OCI-LY1 (cell line): ENCODE data around the gene ADAMTS6.

Source experiments
- CTCF ChIP-seq: fragments of 200-600 bp; sonication (generic), shearing (Covaris generic); IDR thresholded peaks from 2 replicates; pipeline ENCODE4 v1.5.1; 2017; ENCODE audit warnings: mild to moderate bottlenecking, antibody characterized with exemption, low read length, moderate library complexity, mixed read lengths
- EZH2 ChIP-seq: fragments of 200-600 bp; sonication (generic), shearing (Covaris generic); IDR thresholded peaks from 2 replicates; pipeline ENCODE4 v1.8.0; 2017; ENCODE audit warnings: borderline replicate concordance, mixed run types, mild to moderate bottlenecking, antibody characterized with exemption, low read length, moderate library complexity, mixed read lengths

DNA sequence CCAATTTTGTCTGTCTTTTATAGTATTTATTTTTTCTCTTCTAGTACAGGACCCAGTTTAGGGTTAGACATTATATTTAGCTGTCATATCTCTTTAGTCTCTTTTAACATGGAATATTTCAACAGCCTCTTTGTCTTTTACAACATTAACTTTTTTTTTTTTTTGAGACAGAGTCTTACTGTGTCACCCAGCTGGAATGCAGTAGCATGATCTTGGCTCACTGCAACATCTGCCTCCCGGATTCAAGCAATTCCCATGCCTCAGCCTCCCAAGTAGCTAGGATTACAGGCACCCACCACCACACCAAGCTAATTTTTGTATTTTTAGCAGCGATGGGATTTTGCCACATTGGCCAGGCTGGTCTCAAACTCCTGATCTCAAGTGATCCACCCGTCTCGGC, 90.1 kb downstream of the ADAMTS6 start:
- TF ChIP-seq CTCF (no peak), EZH2 (no peak)
